ENCODE results near the gene PAX7.

GRCh38 chr1:18614069-18614735 is 16.4 kb upstream of the PAX7 start:
- TF ChIP-seq CTCF (IDR thresholded peaks at IDR 0.05) (no peak), ZFX (IDR thresholded peaks at IDR 0.05; ENCODE audit: borderline replicate concordance) (no peak)
